NCI-H226 (cell line): ENCODE results near the gene CAMK2D.

Experiments used
- DNase-seq: peaks from one replicate; pipeline ENCODE4 v3.0.0-alpha.2; 2015

Gene CAMK2D

DNA sequence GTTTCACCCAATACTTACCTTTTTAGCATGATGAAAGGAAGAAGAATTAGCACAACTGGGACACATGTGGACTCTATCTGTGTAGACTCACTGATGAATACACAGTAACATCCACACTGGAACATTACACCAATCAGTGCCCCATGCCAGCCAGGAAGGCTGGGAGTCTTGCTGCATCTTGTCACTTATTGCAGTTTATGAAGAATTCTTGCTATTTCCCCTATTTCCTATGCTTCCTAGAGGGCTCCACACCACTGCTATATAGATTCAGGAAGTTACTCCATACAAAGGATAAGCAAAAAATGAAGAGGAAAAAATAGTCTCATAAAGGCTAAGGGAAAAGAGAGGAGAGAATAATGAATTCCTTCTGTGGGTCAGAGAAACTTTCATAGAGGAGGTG is 201.0 kb downstream of the CAMK2D start:
- no peak for DNase-seq

GRCh38 chr4:113559947-113560346 is 201.6 kb downstream of the CAMK2D start:
- DNase-seq = no peak

DNA sequence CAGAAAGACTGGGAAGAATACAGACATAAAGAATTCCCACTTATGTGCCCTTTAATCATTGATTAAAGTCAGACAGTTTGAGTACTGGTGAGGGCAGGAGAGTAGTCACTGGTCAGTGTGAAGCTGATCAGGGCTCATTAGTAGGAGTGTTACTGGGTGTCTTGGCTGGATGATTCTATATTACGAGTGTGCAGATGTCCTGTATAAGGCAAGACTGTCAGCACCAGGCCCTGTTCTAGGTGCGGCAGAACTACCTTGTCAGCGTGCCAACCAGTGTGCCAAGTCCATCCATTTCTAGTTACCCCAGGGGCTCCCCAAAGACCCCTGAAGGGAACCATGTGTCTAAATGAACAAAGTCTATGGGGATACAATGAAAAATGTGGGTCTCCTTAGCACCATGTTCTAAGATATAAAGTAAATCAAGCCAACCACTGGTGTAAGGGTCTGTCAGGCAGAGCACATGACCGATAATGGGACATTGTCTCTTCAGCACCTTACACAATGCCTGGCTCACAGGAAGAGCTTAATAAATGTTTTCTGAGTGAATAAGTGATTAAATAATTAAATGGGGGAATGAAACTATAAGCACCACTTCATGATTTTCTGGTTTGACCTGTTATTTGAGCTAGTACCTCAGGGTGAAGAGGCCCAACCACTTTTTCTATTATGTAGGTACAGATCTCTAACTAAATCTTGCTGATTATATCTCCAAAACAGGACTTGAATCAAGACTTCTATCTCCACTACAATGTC is 205.0 kb downstream of the CAMK2D start:
- DNase-seq = no peak

DNA sequence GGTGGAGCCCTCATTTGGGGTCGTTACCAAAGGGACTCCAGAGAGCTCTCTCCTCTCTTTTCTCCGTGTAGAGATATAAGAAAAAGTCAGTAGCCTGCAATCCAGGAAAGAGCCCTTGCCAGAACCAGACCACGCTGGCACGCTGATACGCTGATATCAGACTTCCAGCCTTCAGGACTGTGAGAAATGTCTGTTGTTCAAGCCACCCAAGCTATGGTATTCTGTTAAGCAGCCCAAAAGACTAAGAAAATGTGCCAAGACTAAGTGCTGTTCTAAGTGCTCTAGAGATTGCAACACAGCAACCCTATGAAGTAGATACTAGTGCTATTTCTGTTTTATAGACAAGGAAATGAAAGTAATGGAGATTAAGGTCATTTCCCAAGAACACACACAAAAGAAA is 205.7 kb downstream of the CAMK2D start:
- no peak for DNase-seq

- no peak for DNase-seq
Measured at GRCh38 chr4:113553082-113553481, 208.5 kb downstream of the CAMK2D start.

GRCh38 chr4:113550510-113550909 is 211.0 kb downstream of the CAMK2D start:
- DNase-seq = no peak

GRCh38 chr4:113548303-113548702 is 213.2 kb downstream of the CAMK2D start:
- DNase-seq = no peak

DNA sequence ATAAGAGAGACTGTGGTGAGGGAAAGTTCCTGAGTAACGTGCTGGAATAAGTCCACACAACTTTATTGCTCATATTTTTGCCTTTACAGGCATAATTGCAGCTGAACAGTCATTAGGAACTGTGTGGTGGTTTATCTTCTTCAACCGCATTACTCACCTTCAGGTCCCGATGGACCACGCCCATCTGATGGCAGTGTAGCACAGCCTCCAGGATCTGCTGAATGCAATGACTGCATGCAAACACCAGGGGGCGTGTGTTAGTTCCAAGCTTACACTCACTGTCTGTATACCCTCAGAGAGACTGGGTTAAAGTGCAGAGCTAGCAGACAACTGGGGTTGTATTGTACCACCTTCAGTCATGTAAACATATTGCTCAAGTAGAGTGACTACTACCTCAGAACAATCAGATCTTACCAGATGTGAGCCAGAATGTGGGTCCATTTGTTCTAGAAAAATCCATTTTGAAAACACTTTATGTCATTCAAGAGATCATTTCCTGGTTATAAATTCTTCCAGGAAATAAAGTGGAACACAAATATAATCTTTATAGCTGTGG is 214.0 kb downstream of the CAMK2D start:
- DNase-seq = peak; percentile 85

GRCh38 chr4:113541933-113542332 is 219.6 kb downstream of the CAMK2D start:
- DNase-seq = no peak

- DNase-seq = no peak
Measured at GRCh38 chr4:113540859-113541258, 220.7 kb downstream of the CAMK2D start.

- DNase-seq = peak; percentile 65
Measured at GRCh38 chr4:113539408-113539807, 222.1 kb downstream of the CAMK2D start.

DNA sequence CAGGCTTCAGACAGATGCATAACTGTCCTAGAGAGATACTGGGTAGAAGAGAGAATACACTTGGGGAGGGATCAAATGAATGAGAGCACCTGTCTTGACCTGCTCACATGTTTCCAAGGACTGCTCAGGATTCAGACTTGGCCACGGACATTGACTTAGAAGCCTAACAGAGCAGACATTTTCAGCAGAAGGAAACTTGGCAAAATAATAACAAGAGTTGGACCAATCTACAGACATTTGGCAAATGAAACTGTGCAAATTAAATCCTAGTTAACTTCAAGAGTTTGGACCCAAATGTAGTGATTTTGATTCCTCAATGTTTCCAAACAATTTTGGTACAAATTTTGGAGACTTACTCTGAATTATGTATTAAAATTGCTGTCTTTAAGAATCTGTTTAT is 223.9 kb downstream of the CAMK2D start:
- DNase-seq = no peak

- no peak for DNase-seq
Measured at GRCh38 chr4:113537203-113537602, 224.3 kb downstream of the CAMK2D start.

- peak; percentile 34 for DNase-seq
Measured at GRCh38 chr4:113534711-113535110, 226.8 kb downstream of the CAMK2D start.

DNA sequence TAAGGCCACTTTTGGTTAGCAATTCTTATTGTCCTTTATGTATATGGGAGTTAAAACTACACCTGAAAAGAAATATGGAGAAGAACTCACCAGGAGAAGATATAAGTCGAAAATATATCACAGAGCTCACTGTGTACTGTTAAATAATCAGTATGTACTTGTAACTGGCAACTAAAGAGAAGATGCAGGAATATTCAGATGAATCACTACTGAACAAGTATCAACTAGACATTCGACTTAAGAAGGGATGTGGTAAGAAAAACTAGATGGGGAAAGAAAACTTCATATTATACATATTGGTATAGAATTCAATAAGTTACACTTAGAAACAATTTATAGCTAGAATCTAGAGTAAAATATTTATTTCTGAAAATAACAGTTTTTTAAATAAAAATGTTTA is 230.0 kb downstream of the CAMK2D start:
- DNase-seq = no peak

DNA sequence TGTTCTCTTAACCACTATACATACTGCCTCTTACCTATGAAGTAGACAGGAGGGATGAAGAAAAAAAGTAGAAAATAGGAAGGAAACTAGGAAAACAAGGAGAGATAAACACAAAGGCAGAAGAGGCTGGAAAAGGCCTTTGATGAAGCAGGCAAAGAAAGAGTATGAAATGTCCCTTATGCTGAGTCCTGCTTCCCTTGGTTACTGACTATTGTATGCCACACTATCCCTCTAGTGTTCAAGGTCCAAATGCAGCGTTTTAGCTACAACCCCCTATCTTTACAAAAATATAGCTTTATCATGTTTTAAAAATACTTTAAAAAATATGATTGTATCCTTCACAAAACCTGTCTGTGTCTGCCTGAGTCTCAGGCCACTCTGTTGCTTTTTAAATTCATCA is 233.1 kb downstream of the CAMK2D start:
- no peak for DNase-seq

GRCh38 chr4:113525521-113525920 is 236.0 kb downstream of the CAMK2D start:
- no peak for DNase-seq

DNA sequence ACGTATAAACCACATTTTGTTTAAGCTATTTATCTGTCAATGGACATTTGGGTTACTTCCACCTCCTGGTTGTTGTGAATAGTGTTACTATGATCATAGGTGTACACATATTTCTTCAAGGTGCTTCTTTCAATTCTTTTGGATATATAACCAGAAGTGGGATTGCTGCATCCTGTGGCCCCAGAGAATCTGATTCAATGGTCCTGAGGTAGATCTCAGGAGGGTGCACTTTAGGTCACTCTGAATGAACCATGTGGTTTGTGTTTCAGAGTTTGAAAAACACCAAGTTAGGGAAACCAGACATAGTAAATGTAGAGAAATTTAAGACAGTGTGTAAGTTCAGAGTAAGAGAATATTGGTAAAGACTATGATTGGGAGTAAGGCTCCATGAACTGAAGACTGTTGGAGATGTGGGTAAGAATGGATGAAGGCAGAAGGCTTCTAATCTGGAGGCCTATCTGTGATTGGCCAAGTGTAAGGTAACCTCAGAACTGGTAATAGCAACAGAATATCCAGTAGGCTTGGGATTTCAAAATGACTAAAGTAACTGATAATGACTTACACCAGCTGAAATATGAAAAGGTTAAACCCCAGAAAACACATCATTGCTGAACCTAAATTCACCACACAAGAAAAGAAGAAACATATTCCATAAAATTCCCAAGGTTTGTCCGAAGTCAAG is 236.9 kb downstream of the CAMK2D start:
- no peak for DNase-seq

DNA sequence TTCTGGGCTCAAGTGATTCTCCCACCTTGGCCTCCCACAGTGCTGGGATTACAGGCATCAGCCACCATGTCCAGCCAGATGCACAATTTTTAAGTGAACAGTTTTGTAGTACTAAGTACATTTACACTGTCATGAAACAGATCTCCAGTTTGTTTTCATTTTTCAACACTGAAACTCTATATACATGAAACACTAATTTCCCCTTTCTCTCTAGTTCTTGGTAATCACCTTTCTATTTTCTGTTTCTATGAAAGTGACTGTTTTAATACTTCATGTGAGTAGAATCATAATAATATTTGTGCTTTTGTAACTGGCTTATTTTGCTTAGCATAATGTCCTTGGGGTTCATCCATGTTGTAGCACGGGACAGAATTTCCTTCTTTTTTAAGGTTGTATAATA is 237.4 kb downstream of the CAMK2D start:
- no peak for DNase-seq

DNA sequence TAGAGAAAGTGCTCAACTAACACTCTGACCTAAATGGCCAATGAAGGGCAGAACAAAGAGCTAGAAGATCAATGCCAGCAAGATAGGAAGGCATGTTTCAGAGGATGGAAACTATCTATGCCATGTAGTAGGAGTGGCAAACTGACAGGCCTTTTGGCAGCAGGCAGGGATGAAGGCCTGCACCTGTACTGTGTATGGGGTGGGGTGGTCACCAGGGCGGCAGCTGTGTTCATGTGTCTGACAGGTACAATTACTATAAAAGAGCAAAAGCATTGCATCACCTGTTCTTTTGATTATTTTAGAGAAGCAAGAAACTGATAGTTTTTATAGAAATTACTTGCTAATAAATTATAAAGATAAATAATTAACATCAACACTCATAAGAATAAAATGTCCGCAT is 239.1 kb downstream of the CAMK2D start:
- no peak for DNase-seq

- DNase-seq = no peak
Measured at GRCh38 chr4:113513382-113513781, 248.2 kb downstream of the CAMK2D start.

GRCh38 chr4:113512880-113513279 is 248.7 kb downstream of the CAMK2D start:
- no peak for DNase-seq

GRCh38 chr4:113511944-113512343 is 249.6 kb downstream of the CAMK2D start:
- no peak for DNase-seq

DNA sequence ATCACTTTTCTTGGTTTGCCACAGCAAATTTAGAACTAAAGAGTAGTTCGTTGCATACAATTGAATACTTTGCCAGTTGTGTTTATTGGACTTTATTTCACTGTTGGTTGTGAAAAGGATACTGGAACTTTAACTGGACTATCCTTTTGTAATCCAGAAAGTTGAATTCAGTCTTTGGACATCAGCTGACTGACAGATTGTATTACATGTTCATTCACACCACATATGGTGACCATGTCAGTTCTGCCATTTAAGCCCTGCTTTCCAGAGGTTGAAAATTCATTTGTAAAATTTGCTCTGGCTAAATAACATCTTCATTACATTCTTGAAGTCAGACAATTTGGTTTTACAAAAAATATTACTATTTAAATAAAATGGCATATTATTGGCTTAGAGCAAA is 251.7 kb downstream of the CAMK2D start:
- no peak for DNase-seq
